ENCODE measurements around the gene BLVRA.
"Not testable (repeated sequence)": the region's sequence is repeated elsewhere in the genome, so short reads cannot be mapped to it uniquely, and the experiment has no call there.

BLVRA gene

DNA sequence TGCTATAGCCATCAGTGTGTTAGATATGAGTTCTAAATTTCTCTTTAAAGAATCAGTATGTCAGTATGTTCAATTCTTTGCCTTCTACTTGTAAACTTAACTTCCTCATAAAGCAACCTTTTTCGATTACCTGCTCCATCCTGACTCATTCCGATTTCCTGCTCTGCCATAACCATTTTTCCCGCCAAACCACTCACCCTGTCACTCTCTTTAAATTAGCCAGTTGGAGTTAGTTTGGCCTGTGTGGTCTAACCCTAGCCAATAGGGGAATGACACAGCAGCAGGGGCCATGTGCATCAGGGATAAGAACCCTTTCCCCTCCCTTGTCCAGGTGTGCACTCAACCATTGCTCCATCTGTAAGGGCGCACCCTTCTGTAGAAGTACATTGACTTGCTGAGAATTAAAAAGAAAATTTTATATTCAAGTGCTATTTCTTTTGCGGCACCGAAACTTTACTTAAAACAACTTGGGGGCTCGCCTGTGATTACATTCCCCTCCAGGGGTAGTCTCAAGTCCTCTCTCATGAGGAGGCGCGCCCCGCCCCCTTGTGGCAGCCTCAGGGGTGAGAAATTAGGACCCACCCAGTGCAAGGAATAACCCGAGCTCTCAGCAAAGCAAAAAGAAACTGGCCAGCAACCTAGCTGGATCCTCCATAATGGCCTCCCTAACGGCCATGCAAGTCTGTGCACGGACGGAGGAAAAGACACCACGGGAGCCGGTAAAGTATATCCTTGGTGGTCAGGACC lies 51.9 kb downstream of the BLVRA start:
- DNase-seq = not testable (repeated sequence)

DNA sequence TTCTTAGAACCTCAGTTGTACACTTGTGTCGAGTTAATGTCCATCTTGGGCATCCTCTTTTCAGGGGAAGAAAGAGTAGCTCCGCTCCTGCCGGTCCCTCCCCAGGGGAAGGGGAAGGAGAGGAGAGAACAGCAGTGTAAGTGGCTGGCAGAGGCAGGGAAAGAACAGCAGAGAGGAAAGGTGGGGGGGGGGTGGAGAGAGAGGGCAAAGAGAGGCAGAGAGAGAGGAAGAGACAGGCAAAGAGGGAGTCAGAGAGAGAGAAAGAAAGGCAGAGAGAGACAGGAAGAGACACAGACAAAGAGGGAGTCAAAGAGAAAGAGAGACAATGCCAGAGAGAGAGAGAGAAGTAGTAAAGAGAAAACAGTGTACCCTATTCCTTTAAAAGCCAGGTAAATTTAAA lies 56.9 kb downstream of the BLVRA start:
- DNase-seq = no peak

DNA sequence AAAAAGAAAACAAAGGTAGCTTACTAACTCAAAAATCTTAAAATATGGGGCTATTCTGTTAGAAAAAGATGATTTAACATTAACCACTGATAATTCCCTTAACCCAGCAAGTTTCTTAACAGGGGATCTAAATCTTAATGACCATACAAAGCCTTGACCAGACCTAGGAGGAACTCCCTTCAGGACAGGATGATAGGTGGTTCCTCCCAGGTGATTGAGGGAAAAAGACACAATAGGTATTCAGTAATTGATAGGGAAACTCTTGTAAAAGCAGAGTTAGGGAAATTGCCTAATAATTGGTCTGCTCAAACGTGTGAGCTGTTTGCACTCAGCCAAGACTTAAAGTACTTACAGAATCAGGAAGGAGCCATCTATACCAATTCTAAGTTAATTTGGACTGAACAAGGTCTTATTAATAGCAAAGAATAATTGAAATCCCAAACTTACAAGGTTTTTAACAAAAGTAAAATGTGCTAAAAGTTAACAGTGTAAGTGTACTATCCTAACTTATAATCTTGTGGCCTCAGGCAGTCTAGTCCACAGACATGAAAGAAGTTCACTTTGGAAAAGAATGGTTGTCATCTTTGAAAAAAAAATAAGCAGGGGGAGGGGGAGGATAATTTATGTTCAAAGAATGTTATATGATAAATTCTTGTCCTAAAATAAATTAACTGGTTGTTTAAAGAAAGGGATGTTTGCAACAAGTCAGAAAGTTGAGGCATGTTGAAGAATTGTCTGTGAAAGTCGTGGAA lies 57.7 kb downstream of the BLVRA start:
- not testable (repeated sequence) for DNase-seq

DNA sequence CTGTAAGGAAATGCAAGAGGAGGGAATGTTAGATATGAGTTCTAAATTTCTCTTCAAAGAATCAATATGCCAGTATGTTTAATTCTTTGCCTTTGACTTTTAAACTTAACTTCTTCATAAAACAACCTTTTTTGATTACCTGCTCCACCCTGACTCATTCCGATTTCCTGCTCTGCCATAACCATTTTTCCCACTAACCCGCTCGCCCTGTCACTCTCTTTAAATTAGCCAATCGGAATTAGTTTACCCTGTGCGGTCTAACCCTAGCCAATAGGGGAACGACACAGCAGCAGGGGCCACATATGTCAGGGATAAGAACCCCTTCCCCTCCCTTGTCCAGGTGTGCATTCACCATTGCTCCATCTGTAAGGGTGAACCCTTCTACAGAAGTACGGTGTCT lies 64.9 kb downstream of the BLVRA start:
- not testable (repeated sequence) for DNase-seq

DNA sequence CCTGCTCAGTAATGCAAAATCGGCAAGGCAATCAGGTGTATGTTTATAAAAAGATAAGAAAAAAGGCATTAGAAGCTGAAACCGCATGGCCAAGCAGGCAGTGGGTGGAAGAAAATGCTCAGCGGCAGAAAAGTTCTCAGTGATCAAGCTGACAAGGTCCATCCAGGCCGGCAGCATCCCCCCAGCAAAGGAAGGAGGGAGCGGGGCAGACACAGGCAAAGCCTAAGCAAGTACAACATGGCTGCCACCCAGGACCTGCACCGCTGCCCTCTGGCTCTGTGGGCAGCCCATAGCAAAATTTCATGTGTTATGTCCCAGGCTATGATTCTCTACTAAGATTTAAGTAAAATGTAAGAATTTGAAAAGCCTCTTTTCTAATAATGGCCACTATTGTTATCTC lies 65.5 kb downstream of the BLVRA start:
- no peak for DNase-seq

DNA sequence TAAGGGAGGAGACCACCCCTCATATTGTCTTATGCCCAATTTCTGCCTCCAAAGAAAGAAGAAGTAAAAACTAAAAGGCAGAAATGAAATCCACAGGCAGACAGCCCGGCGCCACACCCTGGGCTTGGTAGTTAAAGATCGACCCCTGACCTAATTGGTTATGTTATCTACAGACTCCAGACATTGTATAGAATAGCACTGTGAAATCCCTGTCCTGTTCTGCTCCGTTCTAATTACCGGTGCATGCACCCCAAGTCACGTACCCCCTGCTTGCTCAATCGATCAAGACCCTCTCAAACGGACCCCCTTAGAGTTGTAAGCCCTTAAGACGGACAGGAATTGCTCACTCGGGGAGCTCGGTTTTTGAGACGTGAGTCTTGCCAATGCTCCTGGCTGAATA lies 66.0 kb downstream of the BLVRA start:
- not testable (repeated sequence) for DNase-seq

DNA sequence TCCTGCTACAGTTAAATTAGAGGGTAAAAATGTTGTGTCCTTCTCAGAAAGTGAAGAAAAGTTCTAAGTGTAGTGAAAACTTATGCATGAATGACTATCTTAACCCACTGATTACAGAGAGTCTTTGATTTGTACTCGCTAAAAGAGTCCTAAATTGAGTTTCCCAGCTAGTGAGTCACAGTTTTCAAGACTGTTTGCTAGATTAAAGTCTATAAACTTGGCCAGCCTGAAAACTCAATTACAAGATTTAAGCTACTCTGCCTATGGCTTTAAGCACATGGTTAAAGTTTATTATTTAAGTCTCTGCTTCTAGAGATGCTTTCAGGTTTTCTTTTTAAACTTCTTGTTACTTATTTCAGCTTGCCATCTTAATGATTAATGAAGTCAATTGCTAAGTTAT lies 66.5 kb downstream of the BLVRA start:
- DNase-seq = no peak

DNA sequence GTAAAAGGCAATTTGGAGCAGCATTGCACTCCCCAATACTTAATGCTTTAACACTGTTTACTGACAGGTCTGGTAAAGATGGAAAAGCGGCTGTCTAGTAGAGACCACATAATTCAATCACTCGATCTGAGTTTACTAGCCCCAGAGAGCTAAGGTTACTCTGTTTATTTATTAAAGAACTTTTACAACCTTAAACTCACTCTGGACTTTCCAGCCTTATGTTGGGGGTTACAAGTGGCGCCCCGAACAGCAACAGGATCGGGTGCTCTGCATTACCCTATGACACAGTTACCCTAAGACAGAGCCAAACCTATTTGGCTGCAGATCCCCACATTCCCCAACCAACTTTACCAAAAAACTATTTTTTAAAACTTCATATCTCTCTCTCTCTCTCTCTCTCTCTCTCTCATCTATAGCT lies 66.9 kb downstream of the BLVRA start:
- DNase-seq = no peak

DNA sequence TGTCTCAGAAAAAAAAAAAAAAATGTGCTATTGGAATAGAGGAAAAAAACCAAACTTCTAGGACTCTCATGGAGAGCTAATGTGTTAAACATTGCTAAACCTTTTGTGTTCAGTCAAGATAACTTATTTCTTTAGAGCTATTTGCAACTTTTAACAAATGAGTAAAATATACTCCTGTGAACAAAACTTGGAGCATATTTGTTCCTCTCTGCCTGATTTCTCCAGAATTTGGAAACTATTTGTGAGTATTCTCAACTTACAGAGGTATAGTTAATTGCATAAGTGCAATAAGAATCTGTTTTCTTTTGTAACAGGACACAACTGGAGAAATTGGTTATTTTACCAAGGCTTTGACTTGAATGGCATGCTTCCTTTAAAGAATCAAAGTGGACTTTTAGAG lies 72.4 kb downstream of the BLVRA start:
- DNase-seq = not testable (repeated sequence)

DNA sequence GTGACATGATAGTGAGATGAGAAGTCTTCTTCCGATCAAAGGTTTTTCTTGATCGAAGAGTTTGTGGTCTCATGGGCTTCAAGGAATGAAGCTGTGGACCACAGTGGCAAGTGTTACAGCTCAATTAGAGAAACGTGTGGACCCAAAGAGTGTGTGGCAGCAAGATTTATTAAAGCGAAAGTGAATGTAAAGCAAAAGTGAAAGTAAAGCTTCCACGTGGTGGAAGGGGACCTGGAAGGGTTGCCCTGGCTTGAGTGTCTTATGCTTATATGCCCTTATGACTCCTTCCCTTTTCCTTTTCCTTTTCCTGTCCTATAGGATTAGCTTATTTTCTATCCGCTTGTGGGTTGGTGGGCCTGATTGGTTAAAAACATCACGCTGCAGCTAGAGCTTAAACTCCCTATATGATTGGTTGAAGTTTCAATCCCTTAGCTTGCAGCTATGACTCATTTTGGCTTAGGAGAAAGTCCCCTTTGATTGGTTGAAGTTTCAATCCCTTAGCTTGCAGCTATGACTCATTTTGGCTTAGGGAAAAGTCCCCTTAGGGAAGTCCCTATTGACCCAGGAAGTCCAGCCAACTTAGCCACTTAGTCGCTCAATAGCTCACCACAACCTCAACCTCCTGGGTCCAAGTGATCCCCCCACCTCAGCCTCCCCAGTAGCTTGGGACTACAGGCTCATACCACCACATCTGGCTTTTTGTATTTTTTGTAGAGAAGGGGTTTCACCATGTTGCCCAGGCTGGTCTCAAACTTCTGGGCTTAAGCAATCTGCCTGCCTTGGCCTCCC lies 76.2 kb downstream of the BLVRA start:
- no peak for DNase-seq

DNA sequence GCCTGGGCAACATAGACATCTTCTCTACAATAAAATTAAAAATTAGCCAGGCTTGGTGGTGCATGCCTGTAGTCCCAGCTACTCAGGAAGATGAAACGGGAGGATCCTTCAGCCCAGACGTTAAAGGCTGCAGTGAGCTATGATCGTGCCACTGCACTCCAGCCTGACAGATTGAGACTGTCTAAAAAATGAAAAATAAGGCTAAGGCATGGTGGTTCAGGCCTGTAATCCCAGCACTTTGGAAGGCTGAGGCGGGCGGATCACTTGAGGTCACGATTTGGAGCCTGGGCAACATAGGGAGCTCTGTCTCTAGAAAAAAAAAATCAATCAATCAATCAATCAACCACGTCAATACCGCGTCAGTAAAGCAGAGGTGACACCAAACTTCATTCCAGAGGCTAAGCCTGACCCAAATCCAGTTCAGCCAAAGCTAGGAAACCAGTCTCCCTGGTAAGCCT lies 79.8 kb downstream of the BLVRA start:
- no peak for DNase-seq

DNA sequence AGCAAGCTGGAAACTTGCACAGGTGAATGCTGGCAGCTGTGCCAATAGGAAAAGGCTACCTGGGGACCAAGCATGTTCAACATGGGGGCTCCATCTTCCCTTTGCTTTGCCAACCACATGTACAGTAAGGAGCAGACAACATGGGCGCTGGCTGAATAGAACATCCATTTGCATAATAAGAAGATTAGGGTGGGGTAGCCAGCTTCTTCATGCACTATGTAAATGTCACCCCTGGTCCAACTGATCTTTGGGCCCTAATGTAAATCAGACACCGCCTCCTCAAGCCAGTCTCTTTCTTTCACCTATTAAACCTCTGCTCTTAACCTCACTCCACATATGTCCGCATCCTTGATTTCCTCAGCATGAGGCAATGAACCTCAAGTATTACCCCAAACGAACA lies 84.8 kb downstream of the BLVRA start:
- DNase-seq = no peak

DNA sequence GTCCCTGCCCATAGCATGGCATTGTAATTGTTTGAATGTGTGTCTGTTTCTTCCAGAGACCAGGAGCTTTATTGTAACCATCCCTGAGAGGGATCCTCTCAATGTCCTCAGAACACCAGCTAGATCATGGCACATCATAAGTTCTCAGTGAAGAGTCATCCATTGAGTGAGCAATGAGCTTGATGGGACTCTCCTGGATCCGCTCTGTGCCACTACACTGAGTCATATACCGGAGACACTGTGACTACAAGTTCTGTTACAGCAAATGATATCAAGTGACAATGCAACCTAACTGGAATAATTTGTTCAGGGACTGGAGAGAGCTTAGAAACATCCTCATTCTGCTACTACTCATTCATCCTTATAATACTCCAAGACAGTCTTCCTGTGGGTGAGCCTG lies 85.8 kb downstream of the BLVRA start:
- no peak for DNase-seq

DNA sequence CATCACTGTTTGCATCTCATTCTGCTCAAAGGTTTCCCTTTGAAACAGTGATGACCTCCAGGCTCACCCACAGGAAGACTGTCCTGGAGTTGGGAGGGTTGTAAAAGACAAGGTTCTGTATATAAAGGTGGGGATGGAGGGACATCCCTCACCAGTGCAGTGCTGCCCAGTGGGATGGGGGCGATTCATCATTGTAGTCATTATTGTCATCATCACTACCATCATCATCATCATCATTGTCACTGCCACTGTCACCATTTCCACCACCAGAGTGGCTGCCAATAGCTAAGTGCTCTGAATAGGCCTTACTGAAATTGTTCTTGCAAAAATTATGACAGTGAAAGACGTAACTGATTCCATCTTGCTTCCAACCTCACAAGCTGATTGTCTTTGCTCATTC lies 86.2 kb downstream of the BLVRA start:
- DNase-seq = no peak

DNA sequence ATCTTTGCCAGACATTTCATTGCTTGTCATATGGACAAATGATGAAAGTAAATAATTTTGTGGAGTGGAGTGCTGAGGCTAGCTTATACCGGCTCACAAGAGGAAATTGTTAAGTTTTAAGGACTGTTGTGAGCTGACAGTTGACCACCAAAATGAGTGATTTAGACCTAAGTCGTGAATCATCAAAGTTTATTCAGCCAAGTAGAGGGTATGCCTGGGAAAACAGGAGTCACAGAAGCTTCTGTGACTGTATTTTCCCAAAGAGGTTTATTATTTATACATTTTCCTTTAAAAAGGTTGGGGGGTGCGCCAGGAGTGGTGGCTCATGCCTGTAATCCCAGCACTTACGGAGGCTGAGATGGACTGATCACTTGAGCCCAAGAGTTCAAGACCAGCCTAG lies 89.0 kb downstream of the BLVRA start:
- DNase-seq = no peak

DNA sequence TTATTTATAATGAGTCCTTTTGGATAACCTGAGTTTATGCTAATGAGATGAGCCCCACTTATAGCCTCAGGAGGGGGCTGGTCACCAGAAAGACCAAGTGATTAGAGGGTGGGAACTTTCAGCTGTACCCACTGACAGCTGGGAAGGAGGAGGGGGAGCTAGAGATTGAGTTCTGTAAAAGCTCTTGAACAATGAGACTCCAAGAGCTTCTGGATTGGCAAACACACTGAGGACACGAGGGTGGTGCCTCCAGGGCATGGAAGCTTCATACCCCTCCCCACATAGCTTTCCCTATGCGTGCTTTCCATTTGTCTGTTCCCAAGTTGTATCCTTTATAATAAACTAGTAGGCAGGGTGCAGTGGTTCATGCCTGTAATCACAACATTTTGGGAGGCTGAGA lies 90.6 kb downstream of the BLVRA start:
- no peak for DNase-seq

DNA sequence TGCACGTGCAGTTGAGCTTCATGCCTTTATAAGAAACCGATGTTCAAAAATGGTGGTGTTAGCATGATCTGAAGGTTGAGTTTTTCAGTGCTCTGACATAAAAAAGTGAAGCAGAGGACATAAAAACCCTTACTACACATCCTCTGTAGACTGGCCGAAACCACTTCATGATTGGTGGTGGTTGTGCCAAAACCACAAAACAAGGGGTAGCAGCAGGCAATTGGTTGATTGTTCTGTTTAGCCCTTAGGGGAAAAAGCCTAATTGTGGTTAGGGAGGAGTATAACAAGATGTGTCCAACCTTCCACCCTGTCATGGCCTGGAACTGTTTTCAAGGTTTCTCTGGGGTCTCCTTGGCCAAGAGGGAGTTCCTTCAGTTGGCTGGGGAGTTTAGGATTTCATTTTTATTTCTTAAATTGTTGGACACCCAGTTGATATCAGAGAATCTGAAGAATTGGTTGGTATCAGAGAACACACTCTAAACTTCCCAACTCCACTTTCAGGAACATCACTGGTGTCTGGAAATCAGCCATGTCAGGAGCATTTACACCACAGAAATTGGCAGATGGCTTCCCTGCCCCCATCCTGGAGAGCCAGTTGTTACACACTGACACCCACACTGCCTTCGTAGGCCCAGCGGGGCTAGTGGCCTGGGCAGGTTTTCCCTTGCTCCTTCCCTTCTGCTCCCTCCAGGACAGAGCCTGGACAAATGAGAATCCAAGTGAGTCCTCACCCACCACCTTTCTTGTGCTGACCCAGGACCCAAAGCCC lies 92.1 kb downstream of the BLVRA start:
- no peak for DNase-seq

DNA sequence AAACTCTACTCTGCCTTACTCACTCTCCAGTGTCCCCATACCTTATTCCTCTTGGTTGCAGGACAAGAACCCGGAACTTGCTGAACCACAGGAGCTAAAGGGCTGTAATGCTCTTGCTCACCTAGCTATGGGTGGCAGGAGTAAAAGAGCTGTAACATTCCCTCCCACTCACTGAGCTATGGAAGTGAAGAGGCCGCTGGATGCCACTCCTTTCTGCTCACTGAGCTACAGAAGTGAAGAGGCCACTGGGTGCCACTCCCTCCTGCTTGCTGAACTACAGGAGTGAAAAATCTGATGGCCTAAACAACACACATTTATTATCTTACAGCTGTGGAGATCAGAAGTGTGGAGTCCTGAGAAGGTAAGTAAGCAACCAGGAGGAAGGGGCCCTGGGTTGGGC lies 93.3 kb downstream of the BLVRA start:
- no peak for DNase-seq

DNA sequence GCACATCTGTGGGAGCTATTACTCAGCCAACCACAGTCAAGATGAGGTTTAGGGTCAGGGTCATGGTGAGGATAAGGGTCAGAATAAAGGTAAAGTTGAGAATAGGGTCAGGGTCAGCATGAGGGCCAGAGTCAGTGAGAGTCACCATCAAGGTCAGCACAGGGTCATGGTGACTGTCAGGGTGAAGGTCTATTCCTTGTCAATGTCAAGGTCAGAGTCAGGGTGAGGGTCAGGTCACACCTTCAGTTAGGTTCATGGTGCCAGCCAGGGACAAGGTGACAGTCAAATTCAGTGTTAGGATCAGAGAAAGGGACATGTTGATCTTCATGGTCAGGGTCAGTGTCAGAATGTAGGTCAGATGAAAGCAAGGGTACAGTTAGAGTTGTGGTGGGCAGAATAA lies 96.7 kb downstream of the BLVRA start:
- no peak for DNase-seq

DNA sequence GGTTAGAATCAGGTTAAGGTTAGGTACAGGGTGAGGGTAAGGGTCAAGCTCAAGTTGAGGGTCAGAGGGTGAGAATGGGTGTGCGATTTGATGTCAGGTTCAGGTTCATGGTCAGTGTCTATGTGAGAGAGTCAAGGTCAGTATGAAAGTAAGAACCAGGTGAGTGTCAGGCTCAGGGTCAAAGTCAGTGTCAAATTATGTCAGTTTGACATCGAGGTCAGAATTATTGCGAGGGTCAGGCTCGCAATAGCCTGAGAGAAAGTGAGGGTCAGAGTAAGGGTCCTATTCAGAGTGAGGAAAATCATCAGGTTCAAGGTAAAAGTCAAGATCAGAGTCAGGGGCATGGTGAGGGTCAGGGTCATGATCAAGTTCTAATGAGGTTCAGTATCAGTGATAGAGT lies 97.8 kb downstream of the BLVRA start:
- no peak for DNase-seq
